Esophagus squamous epithelium (tissue), 4 donors: Measurements from ENCODE around the gene ADH1A.

Experiments
- POLR2A ChIP-seq, 4 donors: fragments of 450-650 bp; IDR thresholded peaks; one replicate each; pipeline ENCODE4 v1.6.1; 2017; ENCODE audit warnings: antibody characterized with exemption in 4 of 4, mild to moderate bottlenecking in 4 of 4, moderate library complexity in 3 of 4
- TF ChIP-seq, protein P1 (sequence below), 6 experiments: fragments of 450-650 bp in 4 of 6; fragments of 200-600 bp in 2 of 6; sonication (generic) in 2 of 6; IDR thresholded peaks; one replicate each; pipeline ENCODE4 v1.5.1; 2016 to 2019; ENCODE audit warnings: antibody characterized with exemption in 6 of 6, mild to moderate bottlenecking in 4 of 6, moderate library complexity in 4 of 6

- TF ChIP-seq, protein P1, sequence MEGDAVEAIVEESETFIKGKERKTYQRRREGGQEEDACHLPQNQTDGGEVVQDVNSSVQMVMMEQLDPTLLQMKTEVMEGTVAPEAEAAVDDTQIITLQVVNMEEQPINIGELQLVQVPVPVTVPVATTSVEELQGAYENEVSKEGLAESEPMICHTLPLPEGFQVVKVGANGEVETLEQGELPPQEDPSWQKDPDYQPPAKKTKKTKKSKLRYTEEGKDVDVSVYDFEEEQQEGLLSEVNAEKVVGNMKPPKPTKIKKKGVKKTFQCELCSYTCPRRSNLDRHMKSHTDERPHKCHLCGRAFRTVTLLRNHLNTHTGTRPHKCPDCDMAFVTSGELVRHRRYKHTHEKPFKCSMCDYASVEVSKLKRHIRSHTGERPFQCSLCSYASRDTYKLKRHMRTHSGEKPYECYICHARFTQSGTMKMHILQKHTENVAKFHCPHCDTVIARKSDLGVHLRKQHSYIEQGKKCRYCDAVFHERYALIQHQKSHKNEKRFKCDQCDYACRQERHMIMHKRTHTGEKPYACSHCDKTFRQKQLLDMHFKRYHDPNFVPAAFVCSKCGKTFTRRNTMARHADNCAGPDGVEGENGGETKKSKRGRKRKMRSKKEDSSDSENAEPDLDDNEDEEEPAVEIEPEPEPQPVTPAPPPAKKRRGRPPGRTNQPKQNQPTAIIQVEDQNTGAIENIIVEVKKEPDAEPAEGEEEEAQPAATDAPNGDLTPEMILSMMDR (IDR thresholded peaks at IDR 0.05), result no peak
- TF ChIP-seq POLR2A (IDR thresholded peaks at IDR 0.05), result no peak
Observed at GRCh38 chr4:99315839-99316238, 25.1 kb upstream of the ADH1A start.
